ENCODE measurements around the gene TNPO1. TPM values are rescaled to one million over a fixed set of nuclear protein-coding genes. Genes with fewer than 3 reads are reported as not detected.

The TNPO1 gene
- total RNA-seq, 4 donors from 2014 or later, result 81.2 to 131 (median 116) TPM

DNA sequence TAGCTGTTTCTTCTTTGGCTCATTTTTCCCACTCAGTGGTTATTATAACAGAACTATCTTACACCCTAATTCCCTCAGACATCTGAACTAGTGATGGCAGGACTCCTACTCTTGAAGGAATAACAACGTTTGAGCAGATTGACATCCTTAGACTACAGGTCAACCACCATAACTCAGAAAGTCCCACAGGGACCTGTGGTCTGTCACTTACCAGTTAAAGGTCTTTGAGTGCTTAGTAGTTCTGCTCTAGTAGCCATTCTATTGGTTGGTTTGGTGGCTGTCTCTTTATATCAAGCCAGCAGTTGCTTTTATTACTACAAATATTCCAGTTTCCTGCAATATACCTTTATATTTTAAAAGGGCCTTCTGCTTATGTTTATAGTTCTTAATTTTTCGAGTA, 72.1 kb downstream of the TNPO1 start:
- TF ChIP-seq POLR2A (IDR thresholded peaks at IDR 0.05) (no peak), POLR2AphosphoS5 (IDR thresholded peaks at IDR 0.05) (no peak), EP300 (IDR thresholded peaks at IDR 0.05) (no peak)
- no peak overlapping the region for H3K4me3 ChIP-seq
- H3K27ac ChIP-seq, result no peak overlapping the region
- 70 to 71% methylated on average over 2 of the region's 2 CpGs for WGBS, 2 donors (ENCODE audit: low coverage in 1 of 2)
- no peaks in the 10 kb centered on the region for H3K27me3 ChIP-seq
- no peak for ATAC-seq
- H3K4me1 ChIP-seq, result peaks cover 0 to 12% (median 0%) of the 10 kb centered on the region in 3 donors
- no peaks in the 10 kb centered on the region for H3K9me3 ChIP-seq
- H3K36me3 ChIP-seq, result peaks cover 16 to 97% of the 10 kb centered on the region in 2 donors

DNA sequence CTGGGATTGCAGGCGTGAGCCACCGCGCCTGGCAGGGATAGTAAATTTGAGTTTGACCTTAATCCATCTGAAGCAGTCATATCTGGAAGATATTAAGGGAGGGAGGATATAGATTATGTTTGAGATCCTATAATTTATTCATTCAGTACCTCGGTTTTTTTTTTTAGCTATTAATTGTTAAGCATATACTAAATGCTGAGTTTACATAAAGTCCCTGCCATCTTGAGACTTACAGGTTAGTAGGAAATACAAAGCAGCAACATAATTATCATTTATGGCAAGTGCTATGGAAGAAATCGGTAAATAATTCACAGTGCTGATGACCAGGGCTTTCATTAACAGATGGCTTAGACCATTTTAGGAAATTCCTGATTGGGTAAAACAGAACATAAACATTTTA, 72.9 kb downstream of the TNPO1 start:
- TF ChIP-seq, protein P1, sequence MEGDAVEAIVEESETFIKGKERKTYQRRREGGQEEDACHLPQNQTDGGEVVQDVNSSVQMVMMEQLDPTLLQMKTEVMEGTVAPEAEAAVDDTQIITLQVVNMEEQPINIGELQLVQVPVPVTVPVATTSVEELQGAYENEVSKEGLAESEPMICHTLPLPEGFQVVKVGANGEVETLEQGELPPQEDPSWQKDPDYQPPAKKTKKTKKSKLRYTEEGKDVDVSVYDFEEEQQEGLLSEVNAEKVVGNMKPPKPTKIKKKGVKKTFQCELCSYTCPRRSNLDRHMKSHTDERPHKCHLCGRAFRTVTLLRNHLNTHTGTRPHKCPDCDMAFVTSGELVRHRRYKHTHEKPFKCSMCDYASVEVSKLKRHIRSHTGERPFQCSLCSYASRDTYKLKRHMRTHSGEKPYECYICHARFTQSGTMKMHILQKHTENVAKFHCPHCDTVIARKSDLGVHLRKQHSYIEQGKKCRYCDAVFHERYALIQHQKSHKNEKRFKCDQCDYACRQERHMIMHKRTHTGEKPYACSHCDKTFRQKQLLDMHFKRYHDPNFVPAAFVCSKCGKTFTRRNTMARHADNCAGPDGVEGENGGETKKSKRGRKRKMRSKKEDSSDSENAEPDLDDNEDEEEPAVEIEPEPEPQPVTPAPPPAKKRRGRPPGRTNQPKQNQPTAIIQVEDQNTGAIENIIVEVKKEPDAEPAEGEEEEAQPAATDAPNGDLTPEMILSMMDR (IDR thresholded peaks at IDR 0.05), result no peak
- no peak for TF ChIP-seq POLR2A (IDR thresholded peaks at IDR 0.05)
- TF ChIP-seq POLR2AphosphoS5 (IDR thresholded peaks at IDR 0.05), result no peak
- TF ChIP-seq EP300 (IDR thresholded peaks at IDR 0.05), result no peak
- H3K27me3 ChIP-seq, result no peaks in the 10 kb centered on the region
- H3K27ac ChIP-seq, result no peak overlapping the region
- peaks cover 0 to 10% (median 0%) of the 10 kb centered on the region in 3 donors for H3K4me1 ChIP-seq
- H3K9me3 ChIP-seq, result no peaks in the 10 kb centered on the region
- no peak for ATAC-seq
- H3K36me3 ChIP-seq, result peaks cover 14 to 97% of the 10 kb centered on the region in 2 donors
- WGBS, 2 donors (ENCODE audit: low coverage in 1 of 2), result 88 to 90% methylated on average over 5 of the region's 5 CpGs
- H3K4me3 ChIP-seq, result no peak overlapping the region

DNA sequence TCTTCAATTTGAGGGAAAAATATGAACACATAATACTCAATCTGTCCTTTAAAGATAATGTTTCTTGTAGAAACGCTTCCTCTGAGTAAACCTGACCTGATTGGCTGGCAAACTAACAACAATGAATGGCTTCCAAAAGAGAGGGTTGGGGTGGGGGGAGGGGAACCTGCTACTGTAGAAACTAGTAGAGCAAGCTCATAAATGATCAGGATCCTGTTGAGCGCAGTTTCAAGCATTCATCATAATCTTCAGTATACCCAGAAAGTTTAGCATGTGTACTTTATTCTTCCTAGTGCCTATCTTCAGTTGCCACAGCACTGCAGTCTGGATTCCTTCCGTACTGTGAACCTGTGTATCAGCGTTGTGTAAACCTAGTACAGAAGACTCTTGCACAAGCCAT, 76.4 kb downstream of the TNPO1 start:
- Histone ChIP-seq H3K27me3 (no peaks in the 10 kb centered on the region), H3K4me3 (no peak overlapping the region), H3K36me3 (peaks cover 14 to 97% of the 10 kb centered on the region in 2 donors), H3K9me3 (no peaks in the 10 kb centered on the region), H3K27ac (no peak overlapping the region), H3K4me1 (no peaks in the 10 kb centered on the region)
- no peak for ATAC-seq
- 75 to 83% methylated on average over 4 of the region's 4 CpGs for WGBS, 2 donors (ENCODE audit: low coverage in 1 of 2)
- TF ChIP-seq POLR2AphosphoS5 (IDR thresholded peaks at IDR 0.05) (no peak), POLR2A (IDR thresholded peaks at IDR 0.05) (no peak), EP300 (IDR thresholded peaks at IDR 0.05) (no peak)
- TF ChIP-seq, protein P1 (IDR thresholded peaks at IDR 0.05), result no peak

DNA sequence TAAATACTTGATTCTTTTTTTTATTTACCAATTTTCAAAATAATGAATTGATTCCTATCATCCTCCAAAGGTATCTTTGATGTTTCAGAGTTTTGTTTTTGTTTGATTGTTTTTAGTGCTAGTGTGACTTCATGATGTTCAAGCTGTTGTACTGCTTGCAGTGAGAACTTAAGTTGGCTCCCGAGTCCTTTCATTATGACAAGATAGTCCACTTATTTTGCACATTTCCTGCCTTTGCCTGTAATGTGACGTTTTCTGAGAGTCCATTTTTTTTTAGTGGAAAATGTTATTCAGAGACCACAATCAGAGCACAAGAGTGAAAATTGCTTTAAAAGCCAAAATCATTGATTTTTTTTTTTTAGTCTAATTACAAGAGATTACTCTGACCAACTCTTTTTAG, 79.3 kb downstream of the TNPO1 start:
- Histone ChIP-seq H3K36me3 (peaks cover 4 to 92% of the 10 kb centered on the region in 2 donors), H3K9me3 (no peaks in the 10 kb centered on the region), H3K27ac (no peak overlapping the region), H3K4me3 (no peak overlapping the region), H3K4me1 (no peaks in the 10 kb centered on the region), H3K27me3 (no peaks in the 10 kb centered on the region)
- no peak for ATAC-seq
- no peak for TF ChIP-seq POLR2AphosphoS5 (IDR thresholded peaks at IDR 0.05)
- TF ChIP-seq, protein P1 (IDR thresholded peaks at IDR 0.05), result no peak
- WGBS, 2 donors (ENCODE audit: low coverage in 1 of 2), result 53 to 71% methylated on average over 2 of the region's 2 CpGs

DNA sequence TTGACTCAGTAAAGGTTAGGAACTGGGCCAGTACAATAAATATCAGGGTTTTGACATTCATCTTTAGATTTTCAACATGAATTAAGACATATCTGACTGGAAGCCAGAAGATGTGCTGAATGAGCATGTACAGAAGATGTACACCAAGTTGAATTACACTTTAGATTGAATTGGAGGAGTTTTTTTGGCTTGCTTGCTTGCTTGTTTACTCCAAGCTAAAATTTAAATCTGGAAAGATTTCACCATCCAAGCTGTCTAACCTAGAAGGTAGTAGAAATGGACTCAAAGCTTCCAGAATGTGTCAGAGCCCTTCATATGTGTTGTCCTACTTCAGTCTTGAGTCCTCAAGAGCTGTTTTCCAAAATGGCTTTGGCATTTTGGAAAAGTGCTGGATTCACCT, 90.3 kb downstream of the TNPO1 start:
- no peak for ATAC-seq
- Histone ChIP-seq H3K9me3 (no peaks in the 10 kb centered on the region), H3K36me3 (peaks cover 10 to 74% of the 10 kb centered on the region in 2 donors)

More for the DNA sequence above, 90.3 kb downstream of the TNPO1 start:
- H3K4me1 ChIP-seq, result no peaks in the 10 kb centered on the region
- H3K27ac ChIP-seq, result no peak overlapping the region
- TF ChIP-seq POLR2A (IDR thresholded peaks at IDR 0.05) (no peak), EP300 (IDR thresholded peaks at IDR 0.05) (no peak), POLR2AphosphoS5 (IDR thresholded peaks at IDR 0.05) (no peak)
- TF ChIP-seq, protein P1 (IDR thresholded peaks at IDR 0.05), result no peak
- no peak overlapping the region for H3K4me3 ChIP-seq
- H3K27me3 ChIP-seq, result no peaks in the 10 kb centered on the region
